G401 (cell line): ENCODE results near the gene PDZD4. TPM values are rescaled to one million over a fixed set of nuclear protein-coding genes. Genes with fewer than 3 reads are reported as not detected.

ENCODE experiments used
- DNase-seq: peaks from one replicate; pipeline ENCODE4 v3.0.0-alpha.2; 2015; ENCODE audit warnings: low spot score
- in situ Hi-C: cut with HindIII; loops from 2 replicates; pipeline ENCODE4 v1.10.0; 2016; ENCODE audit warnings: low sequenced_read_pairs, mixed read lengths
- total RNA-seq: library from RNA; depleted of rRNA; stranded (reverse); fragments of >200 nt; shearing (Covaris generic); gene quantifications from 2 replicates; pipeline ENCODE4 v1.2.3, GENCODE V29; 2014; rRNA removed

PDZD4 gene
- total RNA-seq, 1 experiment from 2014 or later: 15.6 TPM

DNA sequence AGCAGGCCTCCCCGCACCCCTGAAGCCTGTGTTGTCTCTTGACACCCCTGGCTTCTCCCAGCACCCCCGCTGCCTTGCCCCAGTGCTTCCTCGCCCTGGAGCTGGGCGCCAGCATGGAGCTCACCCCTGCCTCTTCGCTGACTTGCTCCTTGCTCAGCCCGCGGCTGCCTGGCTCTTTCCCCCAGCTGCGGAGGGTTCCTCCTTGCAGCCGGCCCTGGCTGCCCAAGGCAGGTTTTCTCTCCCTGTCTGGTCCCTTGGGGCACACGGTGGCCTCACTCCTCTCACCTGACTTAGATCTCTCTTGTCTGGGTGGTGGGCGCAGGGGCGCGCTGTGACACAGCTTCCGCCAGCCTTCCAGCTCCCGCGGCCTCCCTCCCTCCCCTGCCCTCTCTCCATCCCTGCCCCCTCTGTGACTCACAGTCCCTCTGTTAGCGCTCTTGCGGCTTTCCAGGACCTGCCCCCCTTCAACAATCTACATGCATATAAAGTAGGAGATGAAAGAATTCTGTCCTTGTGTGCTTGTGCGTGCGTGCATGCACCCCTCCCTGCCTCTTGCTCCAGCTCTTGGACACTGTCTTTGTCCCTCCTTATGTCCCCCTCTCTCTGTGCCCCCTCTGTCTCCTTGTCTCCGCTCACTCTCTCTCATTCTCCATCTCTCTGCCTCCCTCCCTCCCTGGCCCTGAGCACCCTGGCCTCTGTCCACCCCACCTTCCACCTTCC lies 64.1 kb downstream of the PDZD4 start:
- peak; percentile 24 for DNase-seq
- in situ Hi-C loops: no loop called here

GRCh38 chrX:153765138-153766079 lies 64.9 kb downstream of the PDZD4 start:
- in situ Hi-C loops: no loop called here
- DNase-seq: peak; percentile 36

- peak; percentile 19 for DNase-seq
- in situ Hi-C loops: no loop called here
Observed at GRCh38 chrX:153764786-153765137, 65.6 kb downstream of the PDZD4 start.

DNA sequence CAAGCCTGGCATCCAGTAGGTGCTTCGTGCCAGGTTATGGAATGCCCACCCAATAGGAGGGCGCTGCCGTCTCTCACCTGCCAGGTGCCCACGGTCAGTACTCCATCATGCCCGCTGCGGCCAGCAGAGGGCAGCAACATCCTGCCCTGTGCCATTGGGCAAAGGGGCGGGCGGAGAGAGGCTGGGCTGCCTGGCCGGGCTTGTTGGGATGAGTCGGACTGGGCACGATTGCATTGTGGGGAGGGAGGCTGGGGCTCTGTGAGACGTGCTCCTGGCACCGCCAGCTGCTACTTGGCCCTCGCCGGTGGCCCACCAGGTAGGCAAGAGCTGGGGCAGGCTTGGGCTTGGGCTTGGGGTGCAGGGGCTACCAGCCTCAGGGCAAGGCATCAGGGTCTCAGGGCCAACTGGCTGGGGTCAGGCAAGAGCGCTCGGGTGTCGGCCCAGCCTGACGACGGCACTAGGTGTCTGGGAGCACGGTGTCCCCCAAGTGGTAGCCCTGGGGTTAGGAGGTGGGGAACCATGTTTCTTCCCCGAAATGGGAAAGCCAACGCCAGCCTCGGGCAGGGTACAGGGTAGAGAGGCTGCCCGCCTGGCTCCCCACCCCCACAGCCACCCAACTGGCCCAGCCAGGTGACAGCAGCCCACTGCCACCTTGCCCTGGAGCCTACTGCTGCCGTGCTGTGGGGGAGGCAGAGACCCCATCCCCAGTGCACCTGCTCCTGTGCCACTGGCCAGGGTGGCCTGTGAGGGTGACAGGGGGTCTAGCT lies 66.2 kb downstream of the PDZD4 start, which contains the start of gene PLXNB3:
Gene PLXNB3 (plus strand): TSS at position 261 of the 767 bp plus-strand sequence. CDS start 1,287 bp downstream, outside the sequence.
- in situ Hi-C loops: no loop called here
- DNase-seq: peak; percentile 84

- in situ Hi-C loops: no loop called here
- no peak for DNase-seq
Observed at GRCh38 chrX:153763298-153763932, 66.9 kb downstream of the PDZD4 start.

DNA sequence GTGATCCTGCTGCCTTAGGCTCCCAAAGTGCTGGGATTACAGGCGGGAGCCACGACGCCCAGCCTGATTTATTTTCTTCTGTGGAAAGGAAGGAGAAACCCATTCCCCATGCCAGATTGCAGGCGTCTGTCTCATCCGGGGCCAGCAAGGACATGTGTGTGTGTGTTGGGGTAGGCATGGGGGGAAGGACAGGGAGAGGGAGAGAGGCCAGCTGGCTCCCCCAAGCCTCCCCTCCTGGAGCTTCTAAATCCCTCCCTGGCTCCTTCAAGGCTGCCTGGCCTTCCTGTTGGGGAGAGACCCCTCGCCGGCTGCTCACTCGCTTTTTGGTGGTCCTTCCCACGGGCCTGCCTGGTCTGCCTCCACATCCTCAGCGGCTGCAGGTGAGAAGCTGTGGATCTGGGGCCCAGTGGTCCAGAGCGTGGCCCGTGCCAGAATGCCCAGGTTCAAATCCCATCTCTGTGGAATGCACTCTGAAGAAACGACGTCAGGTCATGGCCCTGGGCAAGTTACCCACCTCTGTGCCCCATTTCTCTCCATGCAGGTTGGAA lies 67.6 kb downstream of the PDZD4 start:
- no peak for DNase-seq
- in situ Hi-C loops: no loop called here

GRCh38 chrX:153761863-153762262 lies 68.5 kb downstream of the PDZD4 start:
- in situ Hi-C loops: no loop called here
- DNase-seq: no peak

- in situ Hi-C loops: no loop called here
Observed at GRCh38 chrX:153755136-153755535, 75.2 kb downstream of the PDZD4 start.

More at GRCh38 chrX:153755136-153755535, 75.2 kb downstream of the PDZD4 start:
- DNase-seq: no peak

Other genes starting within 250 kb of the PDZD4 start
- 43.7 and 62.8 TPM in 2 replicates for gene CCNQ, start 231.4 kb downstream of the PDZD4 start, total RNA-seq
- 0.20 and 2.5 TPM in 2 replicates for gene DUSP9, start 183.3 kb downstream of the PDZD4 start, total RNA-seq
- 0.74 TPM in 1 of 2 replicates, not detected in the other for gene PNCK, start 156.7 kb downstream of the PDZD4 start, total RNA-seq
- 13.1 and 14.5 TPM in 2 replicates for gene SLC6A8, start 142.6 kb downstream of the PDZD4 start, total RNA-seq
- gene BCAP31, start 106.2 kb downstream of the PDZD4 start, total RNA-seq: 132 and 202 TPM in 2 replicates
- gene ABCD1, start 105.7 kb downstream of the PDZD4 start, total RNA-seq: 5.3 and 6.8 TPM in 2 replicates
- 1.5 TPM in 1 of 2 replicates, not detected in the other for gene PLXNB3, start 66.3 kb downstream of the PDZD4 start, total RNA-seq
- gene SRPK3, start 49.5 kb downstream of the PDZD4 start, total RNA-seq: 0.06 TPM in 1 of 2 replicates, not detected in the other
- 55.7 and 71.2 TPM in 2 replicates for gene IDH3G, start 36.2 kb downstream of the PDZD4 start, total RNA-seq
- 142 and 157 TPM in 2 replicates for gene SSR4, start 35.9 kb downstream of the PDZD4 start, total RNA-seq
- 31.3 and 34.0 TPM in 2 replicates for gene L1CAM, start 55.6 kb upstream of the PDZD4 start, total RNA-seq
- gene AVPR2, start 74.1 kb upstream of the PDZD4 start, total RNA-seq: 0.25 TPM in 1 of 2 replicates, not detected in the other
- 55.7 and 62.6 TPM in 2 replicates for gene ARHGAP4, start 95.7 kb upstream of the PDZD4 start, total RNA-seq
- 136 and 159 TPM in 2 replicates for gene NAA10, start 104.5 kb upstream of the PDZD4 start, total RNA-seq
- 7.1 and 8.4 TPM in 2 replicates for gene RENBP, start 114.1 kb upstream of the PDZD4 start, total RNA-seq
- gene HCFC1, start 141.3 kb upstream of the PDZD4 start, total RNA-seq: 12.4 and 16.1 TPM in 2 replicates
- gene TMEM187, start 142.2 kb upstream of the PDZD4 start, total RNA-seq: 1.4 and 7.4 TPM in 2 replicates
- 140 and 144 TPM in 2 replicates for gene IRAK1, start 189.4 kb upstream of the PDZD4 start, total RNA-seq